Trophoblast cell (in vitro differentiated cells and primary cell): Measurements from ENCODE around the gene GSS.

Source experiments
- DNase-seq, 2 donors: peaks; one replicate each; pipeline ENCODE4 v3.0.0-alpha.2; 2016
- H2AFZ ChIP-seq: 2 replicates; pipeline ENCODE4 v1.6.1; 2013; ENCODE audit warnings: low read length, moderate library complexity, mild to moderate bottlenecking; ENCODE audit not compliant: insufficient read depth, poor library complexity
- H2AK5ac ChIP-seq: 2 replicates; pipeline ENCODE4 v1.6.1; 2013; ENCODE audit warnings: mild to moderate bottlenecking, low read length
- H2BK120ac ChIP-seq: 2 replicates; pipeline ENCODE4 v1.6.1; 2013; ENCODE audit warnings: low read length, mild to moderate bottlenecking, moderate library complexity; ENCODE audit not compliant: insufficient read depth, poor library complexity
- H2BK12ac ChIP-seq: 2 replicates; pipeline ENCODE4 v1.6.1; 2013; ENCODE audit warnings: mild to moderate bottlenecking, low read length, moderate library complexity
- H2BK5ac ChIP-seq: 2 replicates; pipeline ENCODE4 v1.6.1; 2013; ENCODE audit warnings: low read length, low read depth, moderate library complexity, mild to moderate bottlenecking; ENCODE audit not compliant: poor library complexity
- H3K14ac ChIP-seq: 2 replicates; pipeline ENCODE4 v1.6.1; 2013; ENCODE audit warnings: mild to moderate bottlenecking, low read length
- H3K18ac ChIP-seq: 2 replicates; pipeline ENCODE4 v1.6.1; 2013; ENCODE audit warnings: mild to moderate bottlenecking, low read length
- H3K23ac ChIP-seq: 2 replicates; pipeline ENCODE4 v1.6.1; 2013; ENCODE audit warnings: low read length
- H3K27ac ChIP-seq: 2 replicates; pipeline ENCODE4 v1.5.1; 2013; ENCODE audit warnings: low read depth, mild to moderate bottlenecking, inconsistent platforms, low read length, moderate library complexity
- H3K27me3 ChIP-seq: 2 replicates; pipeline ENCODE4 v1.6.1; 2013; ENCODE audit warnings: inconsistent platforms, mild to moderate bottlenecking, low read length, moderate library complexity; ENCODE audit not compliant: insufficient read depth
- H3K36me3 ChIP-seq, 2 experiments: 1 replicate in 1 of 2; 2 replicates in 1 of 2; pipeline ENCODE4 v1.6.1; 2013; ENCODE audit warnings: low read length in 2 of 2, mild to moderate bottlenecking in 2 of 2, moderate library complexity in 1 of 2; ENCODE audit not compliant: insufficient read depth in 2 of 2, control insufficient read depth in 1 of 2
- H3K4ac ChIP-seq: 2 replicates; pipeline ENCODE4 v1.6.1; 2013; ENCODE audit warnings: low read depth, mild to moderate bottlenecking, low read length, moderate library complexity
- H3K4me1 ChIP-seq, 2 experiments: 1 replicate in 1 of 2; 2 replicates in 1 of 2; pipeline ENCODE4 v1.6.1; 2013; ENCODE audit warnings: low read length in 2 of 2, mild to moderate bottlenecking in 2 of 2, moderate library complexity in 1 of 2; ENCODE audit not compliant: insufficient read depth in 2 of 2, control insufficient read depth in 1 of 2
- H3K4me2 ChIP-seq: 2 replicates; pipeline ENCODE4 v1.6.1; 2013; ENCODE audit warnings: inconsistent platforms, mild to moderate bottlenecking, low read length, moderate library complexity
- H3K4me3 ChIP-seq: 2 replicates; pipeline ENCODE4 v1.5.1; 2013; ENCODE audit warnings: mild to moderate bottlenecking, low read depth, low read length, inconsistent platforms
- H3K79me1 ChIP-seq: one replicate; pipeline ENCODE4 v1.6.1; 2013; ENCODE audit warnings: low read length
- H3K79me2 ChIP-seq: 2 replicates; pipeline ENCODE4 v1.6.1; 2013; ENCODE audit warnings: low read length, mild to moderate bottlenecking; ENCODE audit not compliant: control insufficient read depth, insufficient read depth, poor library complexity
- H3K9ac ChIP-seq: 2 replicates; pipeline ENCODE4 v1.6.1; 2013; ENCODE audit warnings: mild to moderate bottlenecking, low read length
- H3K9me3 ChIP-seq: 2 replicates; pipeline ENCODE4 v1.6.1; 2013; ENCODE audit warnings: low read depth, mild to moderate bottlenecking, control low read depth, inconsistent platforms, low read length; ENCODE audit not compliant: insufficient read depth
- H4K12ac ChIP-seq: 2 replicates; pipeline ENCODE4 v1.6.1; 2013; ENCODE audit warnings: low read depth, mild to moderate bottlenecking, low read length, moderate library complexity
- H4K8ac ChIP-seq: 2 replicates; pipeline ENCODE4 v1.6.1; 2013; ENCODE audit warnings: low read depth, mild to moderate bottlenecking, low read length, moderate library complexity
- H4K91ac ChIP-seq: one replicate; pipeline ENCODE4 v1.6.1; 2013; ENCODE audit warnings: low read depth, mild to moderate bottlenecking, low read length, moderate library complexity
- WGBS: extraction: QIAGEN DNeasy Blood & Tissue Kit; methylation state at CpG from one replicate; pipeline ENCODE4 v1.1.7; 2013; ENCODE audit warnings: missing lambda C conversion rate; ENCODE audit not compliant: insufficient read length, insufficient coverage; ENCODE audit errors: extremely low coverage; 5-methylcytosine and 5-hydroxymethylcytosine counted together

The GSS gene

GRCh38 chr20:34940081-34940481 is 15.5 kb downstream of the GSS start:
- Histone ChIP-seq H3K79me1 (no peaks in the 10 kb centered on the region), H3K9ac (no peak overlapping the region), H2BK120ac (no peak overlapping the region), H4K91ac (no peak overlapping the region), H3K23ac (no peak overlapping the region), H3K27ac (no peak overlapping the region), H2BK5ac (no peak overlapping the region), H3K4me2 (no peak overlapping the region), H3K27me3 (no peaks in the 10 kb centered on the region), H4K8ac (no peak overlapping the region), H2AK5ac (no peak overlapping the region), H4K12ac (no peak overlapping the region), H2AFZ (no peak overlapping the region), H3K18ac (no peak overlapping the region), H2BK12ac (no peak overlapping the region), H3K4me1 (no peaks in the 10 kb centered on the region), H3K9me3 (no peaks in the 10 kb centered on the region), H3K36me3 (peaks cover 11 to 36% of the 10 kb centered on the region in 2 experiments), H3K4ac (no peak overlapping the region), H3K4me3 (no peak overlapping the region), H3K14ac (no peak overlapping the region), H3K79me2 (no peaks in the 10 kb centered on the region)
- no peak for DNase-seq
- no CpG with 5 or more reads among the region's 1 CpG for WGBS

GRCh38 chr20:34938466-34939163 is 17.0 kb downstream of the GSS start:
- H3K4me1 ChIP-seq = no peaks in the 10 kb centered on the region
- no peak overlapping the region for H4K91ac ChIP-seq
- WGBS = no CpG with 5 or more reads among the region's 14 CpGs
- H2BK12ac ChIP-seq = no peak overlapping the region
- no peak overlapping the region for H3K4ac ChIP-seq
- no peak overlapping the region for H2BK5ac ChIP-seq
- H3K23ac ChIP-seq = no peak overlapping the region
- H3K4me3 ChIP-seq = no peak overlapping the region
- H2BK120ac ChIP-seq = no peak overlapping the region
- H2AK5ac ChIP-seq = no peak overlapping the region
- H3K14ac ChIP-seq = no peak overlapping the region
- no peak overlapping the region for H4K12ac ChIP-seq
- H3K9me3 ChIP-seq = no peaks in the 10 kb centered on the region
- DNase-seq = no peak
- H3K9ac ChIP-seq = no peak overlapping the region
- no peak overlapping the region for H2AFZ ChIP-seq
- H3K79me2 ChIP-seq = no peaks in the 10 kb centered on the region
- H3K4me2 ChIP-seq = no peak overlapping the region
- H3K27me3 ChIP-seq = no peaks in the 10 kb centered on the region
- no peaks in the 10 kb centered on the region for H3K79me1 ChIP-seq
- no peak overlapping the region for H3K18ac ChIP-seq
- H3K27ac ChIP-seq = no peak overlapping the region
- peaks cover 11 to 32% of the 10 kb centered on the region in 2 experiments for H3K36me3 ChIP-seq
- H4K8ac ChIP-seq = no peak overlapping the region

GRCh38 chr20:34931771-34932170 is 23.8 kb downstream of the GSS start:
- no peaks in the 10 kb centered on the region for H3K27me3 ChIP-seq
- no peak overlapping the region for H3K4ac ChIP-seq
- no peak overlapping the region for H2AK5ac ChIP-seq
- no peak overlapping the region for H2BK120ac ChIP-seq
- peaks cover 2% of the 10 kb centered on the region for H3K79me1 ChIP-seq
- H3K79me2 ChIP-seq = no peaks in the 10 kb centered on the region
- no peak for DNase-seq
- no peak overlapping the region for H4K12ac ChIP-seq
- no peak overlapping the region for H3K4me2 ChIP-seq
- H3K14ac ChIP-seq = no peak overlapping the region
- H2BK12ac ChIP-seq = no peak overlapping the region
- H3K4me3 ChIP-seq = no peak overlapping the region
- H3K4me1 ChIP-seq = peaks cover 6 to 7% of the 10 kb centered on the region in 2 experiments
- no peak overlapping the region for H2AFZ ChIP-seq
- H3K18ac ChIP-seq = no peak overlapping the region
- H4K91ac ChIP-seq = no peak overlapping the region
- no peak overlapping the region for H3K9ac ChIP-seq
- peaks cover 33 to 56% of the 10 kb centered on the region in 2 experiments for H3K36me3 ChIP-seq
- no peak overlapping the region for H2BK5ac ChIP-seq
- no peak overlapping the region for H3K27ac ChIP-seq
- H3K9me3 ChIP-seq = peaks cover 5% of the 10 kb centered on the region
- WGBS = no CpG with 5 or more reads among the region's 7 CpGs
- no peak overlapping the region for H3K23ac ChIP-seq
- no peak overlapping the region for H4K8ac ChIP-seq

- Histone ChIP-seq H2AFZ (no peak overlapping the region), H3K27ac (no peak overlapping the region), H3K27me3 (no peaks in the 10 kb centered on the region), H3K9me3 (peaks cover 5% of the 10 kb centered on the region), H3K4me2 (no peak overlapping the region), H4K91ac (no peak overlapping the region), H3K4me1 (peaks cover 6 to 8% of the 10 kb centered on the region in 2 experiments), H3K4ac (no peak overlapping the region), H2BK120ac (no peak overlapping the region), H3K23ac (no peak overlapping the region), H2AK5ac (no peak overlapping the region), H2BK5ac (no peak overlapping the region), H2BK12ac (no peak overlapping the region), H3K79me1 (peaks cover 2% of the 10 kb centered on the region), H4K12ac (no peak overlapping the region), H3K9ac (no peak overlapping the region), H3K14ac (no peak overlapping the region), H3K4me3 (no peak overlapping the region), H4K8ac (no peak overlapping the region), H3K18ac (no peak overlapping the region), H3K36me3 (peaks cover 43 to 73% of the 10 kb centered on the region in 2 experiments), H3K79me2 (no peaks in the 10 kb centered on the region)
- DNase-seq = no peak
- no CpG with 5 or more reads among the region's 2 CpGs for WGBS
Measured at GRCh38 chr20:34928411-34928810, 27.2 kb downstream of the GSS start.
